Endothelial cell (in vitro differentiated cells): Measurements from ENCODE around the gene POU2F1. TPM values are rescaled to one million over a fixed set of nuclear protein-coding genes. Genes with fewer than 3 reads are reported as not detected.

ENCODE experiments used
- DNase-seq: peaks from one replicate; pipeline ENCODE4 v3.0.0; 2021; ENCODE audit warnings: low spot score
- H3K27ac Mint-ChIP-seq: one replicate; pipeline ENCODE4 v1.8.0; 2021; ENCODE audit warnings: mixed read lengths, inconsistent platforms; ENCODE audit not compliant: unreplicated experiment
- H3K27me3 Mint-ChIP-seq: one replicate; pipeline ENCODE4 v1.8.0; 2021; ENCODE audit warnings: mild to moderate bottlenecking, moderate library complexity, mixed read lengths, inconsistent platforms; ENCODE audit not compliant: unreplicated experiment
- H3K36me3 Mint-ChIP-seq: one replicate; pipeline ENCODE4 v1.8.0; 2021; ENCODE audit warnings: mild to moderate bottlenecking, low read depth, mixed read lengths, inconsistent platforms; ENCODE audit not compliant: unreplicated experiment
- H3K4me1 Mint-ChIP-seq: one replicate; pipeline ENCODE4 v1.8.0; 2021; ENCODE audit warnings: mild to moderate bottlenecking, mixed read lengths, inconsistent platforms; ENCODE audit not compliant: unreplicated experiment
- H3K4me3 Mint-ChIP-seq: one replicate; pipeline ENCODE4 v1.8.0; 2021; ENCODE audit warnings: mild to moderate bottlenecking, mixed read lengths, inconsistent platforms; ENCODE audit not compliant: unreplicated experiment
- H3K9me3 Mint-ChIP-seq: one replicate; pipeline ENCODE4 v1.8.0; 2021; ENCODE audit warnings: mixed read lengths, inconsistent platforms; ENCODE audit not compliant: unreplicated experiment
- CTCF ChIP-seq: fragments of 200-600 bp; sonication (generic); IDR thresholded peaks from one replicate; pipeline ENCODE4 v1.5.0; 2021; ENCODE audit warnings: antibody characterized with exemption; ENCODE audit not compliant: unreplicated experiment
- total RNA-seq: library from RNA; stranded (reverse); fragmentation: NEBNext Ultra II Directional; extraction: Animal tissue kit (Norgen Biotek cat#: 25700); gene quantifications from one replicate; pipeline ENCODE4 v1.2.1, GENCODE V29; 2021; ENCODE audit not compliant: unreplicated experiment

POU2F1 gene
- total RNA-seq, 1 donor from 2014 or later = 24.5 TPM

GRCh38 chr1:167454894-167455785 lies 234.5 kb downstream of the POU2F1 start:
- H3K27me3 Mint-ChIP-seq = peaks cover 4% of the 10 kb centered on the region
- peak; percentile 64 for DNase-seq

GRCh38 chr1:167455786-167456446 lies 235.2 kb downstream of the POU2F1 start:
- DNase-seq = peak; percentile 35
- H3K27ac Mint-ChIP-seq = no peak overlapping the region
- TF ChIP-seq CTCF = no peak
- H3K4me3 Mint-ChIP-seq = peak overlapping the region; percentile 84
- peaks cover 4% of the 10 kb centered on the region for H3K4me1 Mint-ChIP-seq
- H3K36me3 Mint-ChIP-seq = no peaks in the 10 kb centered on the region
- H3K27me3 Mint-ChIP-seq = peaks cover 2% of the 10 kb centered on the region
- no peaks in the 10 kb centered on the region for H3K9me3 Mint-ChIP-seq

More at GRCh38 chr1:167454894-167455785, 234.5 kb downstream of the POU2F1 start:
- no peaks in the 10 kb centered on the region for H3K9me3 Mint-ChIP-seq
- no peak overlapping the region for H3K4me3 Mint-ChIP-seq
- H3K27ac Mint-ChIP-seq = no peak overlapping the region
- H3K36me3 Mint-ChIP-seq = no peaks in the 10 kb centered on the region
- TF ChIP-seq CTCF = no peak
- peaks cover 4% of the 10 kb centered on the region for H3K4me1 Mint-ChIP-seq

- DNase-seq = no peak
- no peak for TF ChIP-seq CTCF
- no peak overlapping the region for H3K27ac Mint-ChIP-seq
Observed at GRCh38 chr1:167456524-167456923, 235.8 kb downstream of the POU2F1 start.

GRCh38 chr1:167456926-167457325 lies 236.2 kb downstream of the POU2F1 start:
- Mint-ChIP-seq H3K9me3 (no peaks in the 10 kb centered on the region), H3K4me3 (no peak overlapping the region), H3K36me3 (no peaks in the 10 kb centered on the region), H3K4me1 (peaks cover 4% of the 10 kb centered on the region), H3K27ac (no peak overlapping the region), H3K27me3 (peaks cover 1% of the 10 kb centered on the region)
- no peak for TF ChIP-seq CTCF
- DNase-seq = no peak

More at GRCh38 chr1:167456524-167456923, 235.8 kb downstream of the POU2F1 start:
- Mint-ChIP-seq H3K4me1 (peaks cover 4% of the 10 kb centered on the region), H3K4me3 (no peak overlapping the region), H3K36me3 (no peaks in the 10 kb centered on the region), H3K27me3 (peaks cover 1% of the 10 kb centered on the region), H3K9me3 (no peaks in the 10 kb centered on the region)
